ENCODE measurements around the gene ST6GALNAC3. TPM values are rescaled to one million over a fixed set of nuclear protein-coding genes. Genes with fewer than 3 reads are reported as not detected.

Gene ST6GALNAC3
- polyA plus RNA-seq, 1 donor (not counting 4 experiments of a cell fraction or from before 2014, with no cell fraction given): 0.08 TPM

GRCh38 chr1:76176000-76176399, 101.5 kb downstream of the ST6GALNAC3 start:
- TF ChIP-seq, protein P1, sequence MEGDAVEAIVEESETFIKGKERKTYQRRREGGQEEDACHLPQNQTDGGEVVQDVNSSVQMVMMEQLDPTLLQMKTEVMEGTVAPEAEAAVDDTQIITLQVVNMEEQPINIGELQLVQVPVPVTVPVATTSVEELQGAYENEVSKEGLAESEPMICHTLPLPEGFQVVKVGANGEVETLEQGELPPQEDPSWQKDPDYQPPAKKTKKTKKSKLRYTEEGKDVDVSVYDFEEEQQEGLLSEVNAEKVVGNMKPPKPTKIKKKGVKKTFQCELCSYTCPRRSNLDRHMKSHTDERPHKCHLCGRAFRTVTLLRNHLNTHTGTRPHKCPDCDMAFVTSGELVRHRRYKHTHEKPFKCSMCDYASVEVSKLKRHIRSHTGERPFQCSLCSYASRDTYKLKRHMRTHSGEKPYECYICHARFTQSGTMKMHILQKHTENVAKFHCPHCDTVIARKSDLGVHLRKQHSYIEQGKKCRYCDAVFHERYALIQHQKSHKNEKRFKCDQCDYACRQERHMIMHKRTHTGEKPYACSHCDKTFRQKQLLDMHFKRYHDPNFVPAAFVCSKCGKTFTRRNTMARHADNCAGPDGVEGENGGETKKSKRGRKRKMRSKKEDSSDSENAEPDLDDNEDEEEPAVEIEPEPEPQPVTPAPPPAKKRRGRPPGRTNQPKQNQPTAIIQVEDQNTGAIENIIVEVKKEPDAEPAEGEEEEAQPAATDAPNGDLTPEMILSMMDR (optimal IDR thresholded peaks at IDR 0.05 in 1 of 3, IDR thresholded peaks at IDR 0.05 in 1 of 3, conservative IDR thresholded peaks at IDR 0.05 in 1 of 3; ENCODE audit: extremely low read depth in 1 of 3, insufficient read depth in 2 of 3, low read length in 3 of 3): no peak
- TF ChIP-seq EZH2 (IDR thresholded peaks at IDR 0.05; ENCODE audit: low read length): no peak
- dilution Hi-C loops (cut with MboI; ENCODE audit: extremely low pct_ligation_motif_present, low sequenced_read_pairs): no loop called here
- H3K27ac ChIP-seq (ENCODE audit: control insufficient read depth, insufficient read depth, low read length): no peak overlapping the region
- no peaks in the 10 kb centered on the region for H3K9me1 ChIP-seq (ENCODE audit: control insufficient read depth, extremely low read depth, insufficient read depth, low read length)
- H3K9me3 ChIP-seq (ENCODE audit: control insufficient read depth, low read depth, low read length): no peaks in the 10 kb centered on the region
- no peaks in the 10 kb centered on the region for H3K79me2 ChIP-seq (ENCODE audit: control insufficient read depth, insufficient read depth, low read length)
- H3K4me2 ChIP-seq (ENCODE audit: control insufficient read depth, extremely low read depth, insufficient read depth, low read depth, low read length): no peak overlapping the region
- H3K4me3 ChIP-seq (ENCODE audit: control insufficient read depth in 2 of 3, extremely low read depth in 1 of 3, insufficient read depth in 2 of 3, low read depth in 1 of 3, low read length in 3 of 3): no peak overlapping the region
- no peaks in the 10 kb centered on the region for H3K36me3 ChIP-seq (ENCODE audit: control insufficient read depth in 2 of 2, extremely low read depth in 1 of 2, insufficient read depth in 2 of 2, low read length in 2 of 2)
- no peaks in the 10 kb centered on the region for H3K4me1 ChIP-seq (ENCODE audit: control insufficient read depth, extremely low read depth, insufficient read depth, low read length)
- H3K27me3 ChIP-seq (ENCODE audit: control insufficient read depth, extremely low read depth, insufficient read depth, low read length): no peaks in the 10 kb centered on the region
- H4K20me1 ChIP-seq (ENCODE audit: control insufficient read depth, extremely low read depth, insufficient read depth, low read length): no peaks in the 10 kb centered on the region
- DNase-seq (ENCODE audit: low read depth, low spot score) (no peak), FAIRE-seq (no peak)
- no peak overlapping the region for H3K9ac ChIP-seq (ENCODE audit: control insufficient read depth, extremely low read depth, insufficient read depth, low read length)
- H2AFZ ChIP-seq (ENCODE audit: control insufficient read depth, low read length): no peak overlapping the region

GRCh38 chr1:76177615-76178014, 103.1 kb downstream of the ST6GALNAC3 start:
- dilution Hi-C loops (cut with MboI; ENCODE audit: extremely low pct_ligation_motif_present, low sequenced_read_pairs): no loop called here
- TF ChIP-seq, protein P1 (optimal IDR thresholded peaks at IDR 0.05 in 1 of 3, IDR thresholded peaks at IDR 0.05 in 1 of 3, conservative IDR thresholded peaks at IDR 0.05 in 1 of 3; ENCODE audit: extremely low read depth in 1 of 3, insufficient read depth in 2 of 3, low read length in 3 of 3): no peak
- TF ChIP-seq EZH2 (IDR thresholded peaks at IDR 0.05; ENCODE audit: low read length): no peak
- H3K9me3 ChIP-seq (ENCODE audit: control insufficient read depth, low read depth, low read length): no peaks in the 10 kb centered on the region
- no peak overlapping the region for H3K4me2 ChIP-seq (ENCODE audit: control insufficient read depth, extremely low read depth, insufficient read depth, low read depth, low read length)
- H4K20me1 ChIP-seq (ENCODE audit: control insufficient read depth, extremely low read depth, insufficient read depth, low read length): no peaks in the 10 kb centered on the region
- no peak for DNase-seq (ENCODE audit: low read depth, low spot score)
- H3K9ac ChIP-seq (ENCODE audit: control insufficient read depth, extremely low read depth, insufficient read depth, low read length): no peak overlapping the region
- no peaks in the 10 kb centered on the region for H3K27me3 ChIP-seq (ENCODE audit: control insufficient read depth, extremely low read depth, insufficient read depth, low read length)
- no peak overlapping the region for H3K4me3 ChIP-seq (ENCODE audit: control insufficient read depth in 2 of 3, extremely low read depth in 1 of 3, insufficient read depth in 2 of 3, low read depth in 1 of 3, low read length in 3 of 3)
- no peak overlapping the region for H3K27ac ChIP-seq (ENCODE audit: control insufficient read depth, insufficient read depth, low read length)
- H3K9me1 ChIP-seq (ENCODE audit: control insufficient read depth, extremely low read depth, insufficient read depth, low read length): no peaks in the 10 kb centered on the region
- H2AFZ ChIP-seq (ENCODE audit: control insufficient read depth, low read length): no peak overlapping the region
- FAIRE-seq: no peak
- no peaks in the 10 kb centered on the region for H3K4me1 ChIP-seq (ENCODE audit: control insufficient read depth, extremely low read depth, insufficient read depth, low read length)
- H3K36me3 ChIP-seq (ENCODE audit: control insufficient read depth in 2 of 2, extremely low read depth in 1 of 2, insufficient read depth in 2 of 2, low read length in 2 of 2): no peaks in the 10 kb centered on the region
- H3K79me2 ChIP-seq (ENCODE audit: control insufficient read depth, insufficient read depth, low read length): no peaks in the 10 kb centered on the region

Measured in keratinocyte (primary cell).